ENCODE data around the gene YJEFN3.

- TF ChIP-seq CTCF (IDR thresholded peaks at IDR 0.05) (no peak), EP300 (IDR thresholded peaks at IDR 0.05) (no peak), POLR2AphosphoS5 (IDR thresholded peaks at IDR 0.05) (no peak)
Measured at GRCh38 chr19:19582471-19582870, 53.8 kb downstream of the YJEFN3 start.

All from gastroesophageal sphincter (tissue), 3 donors.